GM10847 (cell line): ENCODE results near the gene SMC2.

Source experiments
- POLR2A ChIP-seq: IDR thresholded peaks from 2 replicates; pipeline ENCODE4 v1.6.1; 2011; ENCODE audit not compliant: insufficient read length; ENCODE audit errors: extremely low read depth

Gene SMC2

GRCh38 chr9:104091116-104091515, 3.0 kb upstream of the SMC2 start:
- no peak for TF ChIP-seq POLR2A

- TF ChIP-seq POLR2A: no peak
These were observed 2.4 kb upstream of the SMC2 start for GRCh38 chr9:104091708-104092107.

- no peak for TF ChIP-seq POLR2A
These were observed 1.9 kb upstream of the SMC2 start for GRCh38 chr9:104092192-104092591.

GRCh38 chr9:104092875-104093600, 1.1 kb upstream of the SMC2 start:
- TF ChIP-seq POLR2A: no peak

GRCh38 chr9:104094534-104095015, 466 bp downstream of the SMC2 start:
- no peak for TF ChIP-seq POLR2A

GRCh38 chr9:104099630-104100029, 5.5 kb downstream of the SMC2 start:
- TF ChIP-seq POLR2A: no peak

- no peak for TF ChIP-seq POLR2A
These were observed 10.3 kb downstream of the SMC2 start for GRCh38 chr9:104104360-104104759.

- no peak for TF ChIP-seq POLR2A
These were observed 13.7 kb downstream of the SMC2 start for GRCh38 chr9:104107799-104108198.

GRCh38 chr9:104108315-104108714, 14.2 kb downstream of the SMC2 start:
- no peak for TF ChIP-seq POLR2A

- no peak for TF ChIP-seq POLR2A
These were observed 16.4 kb downstream of the SMC2 start for GRCh38 chr9:104110509-104110908.

- TF ChIP-seq POLR2A: no peak
These were observed 24.8 kb downstream of the SMC2 start for GRCh38 chr9:104118916-104119315.

GRCh38 chr9:104121022-104121421, 26.9 kb downstream of the SMC2 start:
- TF ChIP-seq POLR2A: no peak

- no peak for TF ChIP-seq POLR2A
These were observed 44.2 kb downstream of the SMC2 start for GRCh38 chr9:104138243-104138868.

- no peak for TF ChIP-seq POLR2A
These were observed 48.9 kb downstream of the SMC2 start for GRCh38 chr9:104142799-104143549.

GRCh38 chr9:104143550-104143910, 49.4 kb downstream of the SMC2 start:
- no peak for TF ChIP-seq POLR2A

- TF ChIP-seq POLR2A: no peak
These were observed 50.2 kb downstream of the SMC2 start for GRCh38 chr9:104144336-104144735.
